GM12873 (cell line): ENCODE results near the gene MSANTD1.

Experiments used
- CTCF ChIP-seq: IDR thresholded peaks from 2 replicates; pipeline ENCODE4 v1.5.1; 2012; ENCODE audit warnings: low read depth, mild to moderate bottlenecking, moderate library complexity, low read length, control low read depth; ENCODE audit not compliant: insufficient read depth; ENCODE audit errors: missing control alignments

MSANTD1 gene

GRCh38 chr4:3218824-3219760 lies 29.9 kb upstream of the MSANTD1 start:
- TF ChIP-seq CTCF, result no peak

GRCh38 chr4:3219761-3220475 lies 29.0 kb upstream of the MSANTD1 start:
- no peak for TF ChIP-seq CTCF

GRCh38 chr4:3220476-3221183 lies 28.3 kb upstream of the MSANTD1 start:
- TF ChIP-seq CTCF, result no peak

- TF ChIP-seq CTCF, result no peak
Measured at GRCh38 chr4:3221184-3221494, 27.8 kb upstream of the MSANTD1 start.

GRCh38 chr4:3221996-3222395 lies 27.0 kb upstream of the MSANTD1 start:
- TF ChIP-seq CTCF, result no peak

GRCh38 chr4:3223346-3223745 lies 25.6 kb upstream of the MSANTD1 start:
- no peak for TF ChIP-seq CTCF

GRCh38 chr4:3223956-3224748 lies 24.8 kb upstream of the MSANTD1 start:
- no peak for TF ChIP-seq CTCF
